IMR-90 (cell line): ENCODE results near the gene RCE1. TPM values are rescaled to one million over a fixed set of nuclear protein-coding genes. Genes with fewer than 3 reads are reported as not detected.

Experiments
- ATAC-seq: fragments of 200-7000 bp; cut with Tn5 transposase; 2 replicates; pipeline ENCODE4 v1.9.1; 2020; ENCODE audit warnings: low read depth, mild to moderate bottlenecking, moderate library complexity
- BruUV-seq: library from RNA; stranded (reverse); fragments of 400-500 nt; replicated peaks from 2 replicates; lab custom pipeline; 2021; lab: Mats Ljungman, UMichigan
- CTCF ChIA-PET: fragments of 300-600 bp; formaldehyde crosslinking; extraction: SDS; loops from one replicate; lab custom pipeline; 2021; ENCODE audit warnings: antibody characterized with exemption; lab: Yijun Ruan, JAX
- POLR2A ChIA-PET: fragments of 300-600 bp; sonication (Branson Sonifier 250); formaldehyde crosslinking; loops from one replicate; lab custom pipeline; 2022; ENCODE audit warnings: antibody characterized with exemption; ENCODE audit not compliant: unreplicated experiment; lab: Charles Lee
- DNase-seq: peaks from one replicate; pipeline ENCODE4 v3.0.0; 2013
- H2AFZ ChIP-seq: replicated peaks from 2 replicates; pipeline ENCODE3; 2013; ENCODE audit warnings: low read length, mild to moderate bottlenecking; ENCODE audit not compliant: poor library complexity
- H2AK5ac ChIP-seq: 2 replicates; pipeline ENCODE4 v1.6.1; 2013; ENCODE audit warnings: low read depth, low read length, inconsistent platforms
- H2AK9ac ChIP-seq: replicated peaks from 2 replicates; pipeline ENCODE3; 2013; ENCODE audit warnings: mild to moderate bottlenecking, low read depth, low read length, moderate library complexity; ENCODE audit not compliant: poor library complexity
- H2BK120ac ChIP-seq: 2 replicates; pipeline ENCODE4 v1.6.1; 2013; ENCODE audit warnings: low read depth, low read length, inconsistent platforms
- H2BK15ac ChIP-seq: 3 replicates; pipeline ENCODE4 v1.6.1; 2013; ENCODE audit warnings: low read depth, low read length, inconsistent platforms
- H2BK20ac ChIP-seq: 2 replicates; pipeline ENCODE4 v1.6.1; 2013; ENCODE audit warnings: low read depth, mild to moderate bottlenecking, inconsistent platforms, low read length, moderate library complexity
- H2BK5ac ChIP-seq: 2 replicates; pipeline ENCODE4 v1.6.1; 2013; ENCODE audit warnings: mild to moderate bottlenecking, low read depth, low read length, inconsistent platforms; ENCODE audit not compliant: poor library complexity, severe bottlenecking
- H3K14ac ChIP-seq: replicated peaks from 2 replicates; pipeline ENCODE4 v1.6.1; 2013; ENCODE audit warnings: low read depth, low read length, inconsistent platforms
- H3K18ac ChIP-seq: 2 replicates; pipeline ENCODE4 v1.6.1; 2013; ENCODE audit warnings: low read depth, low read length, control low read depth
- H3K23ac ChIP-seq: 2 replicates; pipeline ENCODE4 v1.6.1; 2013; ENCODE audit warnings: low read depth, low read length, inconsistent platforms
- H3K27ac ChIP-seq: 2 replicates; pipeline ENCODE4 v1.5.1; 2013; ENCODE audit warnings: mild to moderate bottlenecking, control low read depth, low read length; ENCODE audit not compliant: insufficient read depth
- H3K27me3 ChIP-seq: 2 replicates; pipeline ENCODE4 v1.6.1; 2013; ENCODE audit warnings: low read length; ENCODE audit not compliant: control insufficient read depth, insufficient read depth
- H3K36me3 ChIP-seq: 2 replicates; pipeline ENCODE4 v1.6.1; 2013; ENCODE audit warnings: low read length, mixed read lengths; ENCODE audit not compliant: control insufficient read depth, insufficient read depth
- H3K4ac ChIP-seq: 2 replicates; pipeline ENCODE4 v1.6.1; 2013; ENCODE audit warnings: low read depth, low read length, inconsistent platforms
- H3K4me1 ChIP-seq: 2 replicates; pipeline ENCODE4 v1.6.1; 2013; ENCODE audit warnings: low read length, mixed read lengths; ENCODE audit not compliant: control insufficient read depth, insufficient read depth
- H3K4me2 ChIP-seq: 2 replicates; pipeline ENCODE4 v1.6.1; 2013; ENCODE audit warnings: low read depth, mild to moderate bottlenecking, control low read depth, low read length, moderate library complexity
- H3K4me3 ChIP-seq: 2 replicates; pipeline ENCODE4 v1.5.1; 2013; ENCODE audit warnings: low read depth, mild to moderate bottlenecking, control low read depth, low read length, moderate library complexity; ENCODE audit not compliant: insufficient read depth
- H3K56ac ChIP-seq: 2 replicates; pipeline ENCODE4 v1.6.1; 2013; ENCODE audit warnings: low read length, inconsistent platforms; ENCODE audit not compliant: insufficient read depth; ENCODE audit errors: extremely low read depth
- H3K79me1 ChIP-seq, 2 experiments: 2 replicates each; pipeline ENCODE4 v1.6.1; 2013; ENCODE audit warnings: low read length in 2 of 2, inconsistent platforms in 1 of 2, low read depth in 1 of 2
- H3K9ac ChIP-seq: 2 replicates; pipeline ENCODE4 v1.6.1; 2013; ENCODE audit warnings: low read depth, low read length, control low read depth
- H3K9me1 ChIP-seq: 2 replicates; pipeline ENCODE4 v1.6.1; 2013; ENCODE audit warnings: low read length, inconsistent platforms; ENCODE audit not compliant: insufficient read depth
- H3K9me3 ChIP-seq: 2 replicates; pipeline ENCODE4 v1.6.1; 2013; ENCODE audit warnings: low read length; ENCODE audit not compliant: control insufficient read depth, insufficient read depth
- H4K20me1 ChIP-seq: 2 replicates; pipeline ENCODE4 v1.6.1; 2013; ENCODE audit warnings: low read length, inconsistent platforms; ENCODE audit not compliant: insufficient read depth
- H4K5ac ChIP-seq: 2 replicates; pipeline ENCODE4 v1.6.1; 2013; ENCODE audit warnings: mild to moderate bottlenecking, low read depth, low read length, control low read depth
- H4K8ac ChIP-seq, 2 experiments: 2 replicates each; pipeline ENCODE4 v1.6.1; 2013; ENCODE audit warnings: low read depth in 2 of 2, low read length in 2 of 2, control low read depth in 1 of 2, inconsistent platforms in 1 of 2
- H4K91ac ChIP-seq: 2 replicates; pipeline ENCODE4 v1.6.1; 2013; ENCODE audit warnings: low read depth, low read length, inconsistent platforms; ENCODE audit not compliant: insufficient read depth
- BHLHE40 ChIP-seq: fragments of 150-350 bp; IDR thresholded peaks from 2 replicates; pipeline ENCODE4 v1.6.1; 2016; ENCODE audit warnings: mild to moderate bottlenecking, low read depth, low read length
- CEBPB ChIP-seq: IDR thresholded peaks from 2 replicates; pipeline ENCODE4 v1.6.1; 2012; ENCODE audit warnings: low read depth, low read length, improper control_type of control experiment
- CHD1 ChIP-seq: IDR thresholded peaks from 2 replicates; pipeline ENCODE4 v1.6.1; 2012; ENCODE audit warnings: low read depth, low read length, improper control_type of control experiment
- ELK1 ChIP-seq: fragments of 150-350 bp; IDR thresholded peaks from 2 replicates; pipeline ENCODE4 v1.6.1; 2016; ENCODE audit warnings: low read depth, mild to moderate bottlenecking, low read length, moderate library complexity, borderline replicate concordance
- FOS ChIP-seq: fragments of 150-350 bp; IDR thresholded peaks from 2 replicates; pipeline ENCODE4 v1.6.1; 2016; ENCODE audit warnings: low read depth, low read length
- MAFK ChIP-seq: IDR thresholded peaks from 2 replicates; pipeline ENCODE4 v1.6.1; 2012; ENCODE audit warnings: low read depth, low read length, improper control_type of control experiment
- MAZ ChIP-seq: IDR thresholded peaks from 2 replicates; pipeline ENCODE4 v1.6.1; 2012; ENCODE audit warnings: low read depth, mild to moderate bottlenecking, low read length, improper control_type of control experiment, moderate library complexity, borderline replicate concordance
- MXI1 ChIP-seq: IDR thresholded peaks from 2 replicates; pipeline ENCODE4 v1.6.1; 2012; ENCODE audit warnings: low read depth, mild to moderate bottlenecking, low read length, moderate library complexity, borderline replicate concordance
- NFE2L2 ChIP-seq: fragments of 150-350 bp; IDR thresholded peaks from 2 replicates; pipeline ENCODE4 v1.6.1; 2016; ENCODE audit warnings: low read depth, mild to moderate bottlenecking, low read length
- POLR2A ChIP-seq: IDR thresholded peaks from 2 replicates; pipeline ENCODE4 v1.6.1; 2012; ENCODE audit warnings: mild to moderate bottlenecking, low read depth, low read length
- RAD21 ChIP-seq: IDR thresholded peaks from 2 replicates; pipeline ENCODE4 v1.6.1; 2012; ENCODE audit warnings: low read length, improper control_type of control experiment
- RCOR1 ChIP-seq: IDR thresholded peaks from 2 replicates; pipeline ENCODE4 v1.6.1; 2012; ENCODE audit warnings: mild to moderate bottlenecking, low read length, improper control_type of control experiment; ENCODE audit not compliant: insufficient replicate concordance
- RFX5 ChIP-seq: IDR thresholded peaks from 2 replicates; pipeline ENCODE4 v1.8.0; 2012; ENCODE audit warnings: low read depth, mild to moderate bottlenecking, low read length, moderate library complexity
- SMC3 ChIP-seq: fragments of 150-350 bp; IDR thresholded peaks from 2 replicates; pipeline ENCODE4 v1.6.1; 2016; ENCODE audit warnings: low read depth, mild to moderate bottlenecking, antibody characterized with exemption, low read length, moderate library complexity
- WGBS, 2 experiments: methylation state at CpG; one replicate each; pipeline versions ENCODE4 v1.1.5 to v1.1.7; 2013; ENCODE audit warnings: missing lambda C conversion rate in 2 of 2; ENCODE audit not compliant: insufficient read length in 1 of 2; ENCODE audit errors: extremely low coverage in 2 of 2; 5-methylcytosine and 5-hydroxymethylcytosine counted together
- dilution Hi-C: fragments of 300-500 bp; cut with HindIII; formaldehyde crosslinking; loops from one replicate; pipeline ENCODE4 v1.14.3; 2018; ENCODE audit warnings: low sequenced_read_pairs; ENCODE audit not compliant: unreplicated experiment
- in situ Hi-C: fragments of 300-500 bp; cut with MboI; formaldehyde crosslinking; loops from 3 replicates; pipeline ENCODE4 v1.14.3; 2019; ENCODE audit warnings: low sequenced_read_pairs, inconsistent platforms, mixed read lengths
- intact Hi-C: fragments of 100-400 bp; cut with micrococcal nuclease; formaldehyde crosslinking; loops from 2 replicates; pipeline ENCODE4 v1.10.0; 2022
- polyA plus RNA-seq, 3 experiments: library from polyadenylated mRNA; depleted of rRNA; stranded (reverse); fragments of >200 nt; gene quantifications; 2 replicates each; pipeline ENCODE4 v1.2.3, GENCODE V29; 2012; ENCODE audit warnings: low replicate concordance in 1 of 3
- total RNA-seq: library from RNA; depleted of rRNA; stranded (reverse); fragments of >200 nt; gene quantifications from 2 replicates; pipeline ENCODE4 v1.2.3, GENCODE V29; 2012
- TF ChIP-seq, protein P1 (sequence below): conservative IDR thresholded peaks from 2 replicates; pipeline ENCODE4 v1.5.1; 2012; ENCODE audit warnings: mild to moderate bottlenecking, low read depth, low read length, improper control_type of control experiment

RCE1 gene
- total and polyA plus RNA-seq, 2 of the 4 experiments (the other 2 are of a cell fraction), result 6.6 to 19.4 TPM

DNA sequence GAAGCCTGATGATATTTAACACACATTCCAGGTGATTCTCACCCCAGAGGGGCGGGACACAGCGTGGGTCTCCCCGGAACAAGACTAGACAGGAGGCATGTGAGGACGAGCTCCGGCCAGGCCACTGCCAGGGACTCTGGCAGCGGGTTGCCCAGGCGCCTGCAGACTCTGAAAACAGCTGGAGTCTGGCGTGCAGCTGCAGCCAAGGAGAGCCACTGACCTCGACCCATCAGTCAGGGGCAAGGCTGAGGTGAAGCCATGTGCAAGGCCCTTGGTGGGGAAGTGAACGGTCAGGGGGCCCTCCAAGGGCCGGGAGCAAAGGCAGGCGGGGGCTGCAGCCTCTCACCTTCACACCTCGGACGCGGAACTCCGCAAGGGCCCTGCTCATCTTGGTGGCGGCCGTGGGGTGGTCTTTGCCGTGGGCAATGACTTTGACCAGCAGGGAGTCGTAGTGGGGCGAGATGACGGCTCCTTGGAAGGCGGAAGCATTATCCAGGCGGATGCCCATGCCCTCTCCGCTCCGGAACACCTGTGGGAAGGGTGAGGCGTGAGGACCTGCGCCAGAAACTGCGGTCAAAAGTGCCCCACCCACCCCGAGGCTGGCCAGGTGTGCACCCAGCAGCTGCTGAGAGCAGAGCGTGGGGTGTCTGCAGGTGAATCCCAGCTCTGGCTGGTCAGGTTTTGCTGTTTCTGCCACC, 20.3 kb downstream of the RCE1 start:
- DNase-seq (no peak), ATAC-seq (no peak)
- Histone ChIP-seq H3K9me3 (no peaks in the 10 kb centered on the region), H3K4me2 (no peak overlapping the region), H2BK5ac (no peak overlapping the region), H3K23ac (no peak overlapping the region), H3K27me3 (no peaks in the 10 kb centered on the region), H3K9me1 (no peaks in the 10 kb centered on the region), H4K8ac (no peak overlapping the region), H3K79me1 (peaks cover 0 to 3% of the 10 kb centered on the region in 2 experiments; a peak in 1 of 4 replicates), H3K4me1 (peaks cover 2% of the 10 kb centered on the region; the same call in 1 of the 2 replicates), H3K14ac (no peak overlapping the region), H4K91ac (no peak overlapping the region), H2AK9ac (no peak overlapping the region), H3K4me3 (no peak overlapping the region), H2BK120ac (no peak overlapping the region), H2BK20ac (no peak overlapping the region), H3K4ac (no peak overlapping the region), H3K27ac (no peak overlapping the region), H2AFZ (no peak overlapping the region), H2BK15ac (no peak overlapping the region), H2AK5ac (no peak overlapping the region), H3K56ac (no peak overlapping the region), H3K36me3 (peaks cover 41% of the 10 kb centered on the region; the same call in 1 of the 2 replicates), H3K9ac (no peak overlapping the region), H4K5ac (no peak overlapping the region), H4K20me1 (peaks cover 6% of the 10 kb centered on the region; the same call in 1 of the 2 replicates), H3K18ac (no peak overlapping the region)
- no TSS peak for BruUV-seq
- ChIA-PET CTCF (no interaction called here), POLR2A (interaction anchor here (0.7 kb wide), 1 partner anchor 146 kb away, joined by 3 read pairs; no protein-coding TSS in a partner anchor)
- WGBS, 2 experiments, result 86% methylated on average over 17 of the region's 31 CpGs; no CpG with 5 or more reads in 1 of the 2 experiments
- TF ChIP-seq MAZ (no peak), ELK1 (no peak), MXI1 (no peak), CHD1 (no peak), NFE2L2 (no peak), RCOR1 (no peak), RAD21 (no peak), BHLHE40 (no peak), MAFK (no peak), FOS (no peak), CEBPB (no peak), SMC3 (no peak), POLR2A (no peak), RFX5 (no peak)
- TF ChIP-seq, protein P1, sequence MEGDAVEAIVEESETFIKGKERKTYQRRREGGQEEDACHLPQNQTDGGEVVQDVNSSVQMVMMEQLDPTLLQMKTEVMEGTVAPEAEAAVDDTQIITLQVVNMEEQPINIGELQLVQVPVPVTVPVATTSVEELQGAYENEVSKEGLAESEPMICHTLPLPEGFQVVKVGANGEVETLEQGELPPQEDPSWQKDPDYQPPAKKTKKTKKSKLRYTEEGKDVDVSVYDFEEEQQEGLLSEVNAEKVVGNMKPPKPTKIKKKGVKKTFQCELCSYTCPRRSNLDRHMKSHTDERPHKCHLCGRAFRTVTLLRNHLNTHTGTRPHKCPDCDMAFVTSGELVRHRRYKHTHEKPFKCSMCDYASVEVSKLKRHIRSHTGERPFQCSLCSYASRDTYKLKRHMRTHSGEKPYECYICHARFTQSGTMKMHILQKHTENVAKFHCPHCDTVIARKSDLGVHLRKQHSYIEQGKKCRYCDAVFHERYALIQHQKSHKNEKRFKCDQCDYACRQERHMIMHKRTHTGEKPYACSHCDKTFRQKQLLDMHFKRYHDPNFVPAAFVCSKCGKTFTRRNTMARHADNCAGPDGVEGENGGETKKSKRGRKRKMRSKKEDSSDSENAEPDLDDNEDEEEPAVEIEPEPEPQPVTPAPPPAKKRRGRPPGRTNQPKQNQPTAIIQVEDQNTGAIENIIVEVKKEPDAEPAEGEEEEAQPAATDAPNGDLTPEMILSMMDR, result no peak
- intact Hi-C loops (no loop called here), dilution Hi-C loops (no loop called here), in situ Hi-C loops (no loop called here)
